Measurements from ENCODE around the gene CAGE1.

CAGE1 gene

GRCh38 chr6:7301702-7302101, 87.8 kb downstream of the CAGE1 start:
- no peak for DNase-seq

- no peak for DNase-seq
Measured at GRCh38 chr6:7300926-7301325, 88.6 kb downstream of the CAGE1 start.

- no peak for DNase-seq
Measured at GRCh38 chr6:7298113-7298512, 91.4 kb downstream of the CAGE1 start.

- DNase-seq: no peak
Measured at GRCh38 chr6:7296602-7297001, 92.9 kb downstream of the CAGE1 start.

- no peak for DNase-seq
Measured at GRCh38 chr6:7295916-7296315, 93.6 kb downstream of the CAGE1 start.

GRCh38 chr6:7292596-7293255, 96.8 kb downstream of the CAGE1 start:
- no peak for DNase-seq

GRCh38 chr6:7290079-7290478, 99.5 kb downstream of the CAGE1 start:
- DNase-seq: no peak

GRCh38 chr6:7285416-7285815, 104.1 kb downstream of the CAGE1 start:
- no peak for DNase-seq

- no peak for DNase-seq
Measured at GRCh38 chr6:7283676-7284075, 105.9 kb downstream of the CAGE1 start.

- no peak for DNase-seq
Measured at GRCh38 chr6:7282097-7282906, 107.2 kb downstream of the CAGE1 start.
